B cell (primary cell): Measurements from ENCODE around the gene CCHCR1.
"Not testable (repeated sequence)": the region's sequence is repeated elsewhere in the genome, so short reads cannot be mapped to it uniquely, and the experiment has no call there.

ENCODE experiments used
- CTCF ChIP-seq: fragments of 200-600 bp; IDR thresholded peaks from one replicate; pipeline ENCODE4 v1.8.0; 2022; ENCODE audit warnings: antibody characterized with exemption, mild to moderate bottlenecking
- EZH2 ChIP-seq: IDR thresholded peaks from 2 replicates; pipeline ENCODE4 v1.6.1; 2012; ENCODE audit warnings: borderline replicate concordance, low read depth, mild to moderate bottlenecking, moderate library complexity, low read length; ENCODE audit not compliant: insufficient read depth, poor library complexity, severe bottlenecking

- not testable (repeated sequence) for TF ChIP-seq CTCF, EZH2
Observed at GRCh38 chr6:31183287-31183686, 25.7 kb upstream of the CCHCR1 start.
